Measurements from ENCODE around the gene AEN.

Gene AEN

DNA sequence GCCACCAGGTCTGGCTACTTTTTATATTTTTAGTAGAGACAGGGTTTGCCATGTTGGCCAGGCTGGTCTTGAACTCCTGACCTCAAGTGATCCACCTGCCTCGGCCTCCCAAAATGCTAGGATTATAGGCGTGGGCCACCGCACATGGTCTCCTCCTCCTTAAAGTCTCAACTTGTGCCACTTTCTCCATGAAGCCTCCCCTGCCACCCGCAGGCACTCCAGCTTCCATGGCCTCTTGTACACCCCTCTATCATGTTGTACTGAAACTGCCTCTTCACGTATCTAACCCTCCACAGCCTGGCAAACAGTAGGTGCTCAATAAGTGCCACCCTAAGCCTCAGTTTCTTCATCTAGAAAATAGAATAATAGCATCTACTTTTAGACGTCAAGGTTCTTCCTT lies 57.6 kb downstream of the AEN start:
- no peak for DNase-seq

DNA sequence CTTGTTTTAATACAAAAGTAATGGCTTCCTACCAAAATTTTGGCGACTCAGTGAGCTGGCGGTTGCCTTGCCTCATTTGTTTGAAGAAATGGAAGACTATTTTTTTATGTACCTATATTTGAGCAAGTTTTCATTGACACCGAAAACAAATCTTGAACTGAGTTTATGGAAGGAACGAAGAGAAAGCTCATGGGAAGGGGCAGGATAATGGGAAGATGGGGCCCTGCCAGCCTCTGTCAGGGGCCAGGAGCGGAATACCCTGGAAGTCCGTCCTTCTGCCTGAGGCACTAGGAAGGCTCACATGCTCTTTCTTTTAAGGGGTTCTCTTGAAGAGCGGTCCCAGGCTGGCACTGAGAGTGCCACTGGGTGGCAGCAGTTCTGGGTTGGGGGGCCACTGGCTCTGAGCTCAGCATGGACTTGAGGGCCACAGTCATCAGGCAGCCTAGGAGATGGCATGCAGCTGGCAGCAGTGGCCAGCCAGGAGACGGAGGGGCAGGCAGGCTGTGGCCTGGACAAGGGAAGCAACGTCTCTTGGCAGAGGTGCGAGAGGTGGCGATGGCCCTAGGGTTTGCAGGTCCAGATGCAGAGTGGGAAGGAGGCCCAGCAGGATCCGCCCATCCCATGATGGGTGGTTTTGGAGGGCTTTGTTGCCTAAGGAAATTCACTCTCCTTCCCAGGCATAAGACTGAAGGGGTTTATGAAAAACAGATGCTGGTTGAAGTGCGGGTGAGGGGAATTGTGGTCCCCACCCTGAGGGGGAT lies 59.3 kb downstream of the AEN start:
- no peak for DNase-seq

- DNase-seq: peak; percentile 30
Observed at GRCh38 chr15:88681610-88682221, 60.6 kb downstream of the AEN start.
